Stimulated activated naive B cell treated with anti-CD40 and anti-IgM and Interleukin-4, amounts not matched to agents 10 μg/mL and 1 μg/mL and 100 μg/mL, for 72 hours (primary cell): Measurements from ENCODE around the gene GGCX.
"Not testable (repeated sequence)": the region's sequence is repeated elsewhere in the genome, so short reads cannot be mapped to it uniquely, and the experiment has no call there.

Source experiments
- ATAC-seq, 2 donors: fragments of 150-1000 bp; cut with Tn5 transposase; replicated peaks; 2 replicates each; pipeline ENCODE4 v1.10.0; 2021; ENCODE audit warnings: moderate library complexity in 1 of 2
- DNase-seq: peaks from one replicate; pipeline ENCODE4 v3.0.0; 2021
- H3K27ac Mint-ChIP-seq: one replicate; pipeline ENCODE4 v1.8.0; 2022; ENCODE audit warnings: mild to moderate bottlenecking, mixed read lengths
- H3K27me3 Mint-ChIP-seq, 2 donors: one replicate each; pipeline ENCODE4 v1.8.0; 2022; ENCODE audit warnings: mixed read lengths in 2 of 2
- H3K36me3 Mint-ChIP-seq, 2 donors: one replicate each; pipeline ENCODE4 v1.8.0; 2022; ENCODE audit warnings: mixed read lengths in 2 of 2, mild to moderate bottlenecking in 1 of 2
- H3K4me1 Mint-ChIP-seq, 2 donors: one replicate each; pipeline ENCODE4 v1.8.0; 2022; ENCODE audit warnings: mixed read lengths in 2 of 2, mild to moderate bottlenecking in 1 of 2
- H3K4me3 Mint-ChIP-seq, 2 donors: one replicate each; pipeline ENCODE4 v1.8.0; 2022; ENCODE audit warnings: mild to moderate bottlenecking in 2 of 2, mixed read lengths in 2 of 2, moderate library complexity in 1 of 2
- H3K9me3 Mint-ChIP-seq, 2 donors: one replicate each; pipeline ENCODE4 v1.8.0; 2022; ENCODE audit warnings: mixed read lengths in 2 of 2, mild to moderate bottlenecking in 1 of 2

Gene GGCX

DNA sequence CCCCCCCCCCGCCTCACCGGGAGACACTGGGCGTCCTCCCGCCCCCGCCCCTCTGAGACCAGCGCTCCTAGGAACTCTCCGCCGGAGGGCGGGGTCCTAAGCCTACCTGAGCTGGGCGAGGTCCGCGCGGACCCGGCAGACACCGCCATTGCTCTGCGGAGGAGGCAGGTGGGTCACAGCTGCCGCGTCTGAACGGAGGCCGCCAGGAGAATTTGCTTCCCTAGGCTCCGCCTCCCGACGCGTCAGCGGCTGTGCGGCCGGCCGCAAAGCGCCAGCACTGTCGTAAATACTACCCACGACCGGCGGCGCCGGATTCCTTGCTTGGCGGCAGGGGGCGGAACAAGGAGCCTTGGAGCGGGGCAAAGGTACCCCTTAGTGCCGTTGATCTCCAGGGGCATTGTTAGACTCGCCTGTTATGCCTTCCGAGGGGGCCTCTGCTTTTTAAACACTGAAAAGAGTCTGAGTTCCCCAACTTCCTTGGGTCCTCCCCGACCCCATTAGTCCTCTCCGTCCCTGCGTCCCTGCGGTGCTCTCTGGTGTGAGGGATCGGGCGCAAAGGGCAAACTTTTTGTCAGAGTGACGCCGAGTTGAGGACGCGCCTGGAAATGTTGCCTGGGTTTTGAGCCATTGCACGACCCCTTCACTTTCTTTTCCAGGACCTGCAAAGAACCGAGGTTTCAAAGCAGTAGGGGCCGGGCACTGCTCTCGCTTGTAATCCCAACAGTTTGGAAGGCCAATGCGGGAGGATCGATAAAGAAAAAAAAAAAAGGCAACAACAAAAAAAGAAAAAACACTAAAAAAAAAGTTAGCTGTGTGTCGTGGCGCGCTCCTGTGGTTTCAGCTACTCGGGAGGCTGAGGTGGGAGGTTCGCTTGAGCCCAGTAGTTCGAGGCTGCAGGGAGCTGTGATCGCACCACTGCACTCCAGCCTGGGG is at the start of gene GGCX:
Gene GGCX, minus strand, starts transcription at position 214 of the 933 bp plus-strand sequence. Its CDS starts 65 bp downstream, at position 149.
- H3K36me3 Mint-ChIP-seq, result peaks cover 5 to 9% of the 10 kb centered on the region in 2 donors
- H3K27ac Mint-ChIP-seq, result peak within 1 kb of the TSS; percentile 98
- peak within 1 kb of the TSS; percentile 93 to 94 for H3K4me3 Mint-ChIP-seq
- no peaks in the 10 kb centered on the region for H3K9me3 Mint-ChIP-seq
- H3K4me1 Mint-ChIP-seq, result peaks cover 18 to 55% of the 10 kb centered on the region in 2 donors
- H3K27me3 Mint-ChIP-seq, result no peaks in the 10 kb centered on the region
- DNase-seq (peak; percentile 89), ATAC-seq (peak; percentile 95 to 97)

DNA sequence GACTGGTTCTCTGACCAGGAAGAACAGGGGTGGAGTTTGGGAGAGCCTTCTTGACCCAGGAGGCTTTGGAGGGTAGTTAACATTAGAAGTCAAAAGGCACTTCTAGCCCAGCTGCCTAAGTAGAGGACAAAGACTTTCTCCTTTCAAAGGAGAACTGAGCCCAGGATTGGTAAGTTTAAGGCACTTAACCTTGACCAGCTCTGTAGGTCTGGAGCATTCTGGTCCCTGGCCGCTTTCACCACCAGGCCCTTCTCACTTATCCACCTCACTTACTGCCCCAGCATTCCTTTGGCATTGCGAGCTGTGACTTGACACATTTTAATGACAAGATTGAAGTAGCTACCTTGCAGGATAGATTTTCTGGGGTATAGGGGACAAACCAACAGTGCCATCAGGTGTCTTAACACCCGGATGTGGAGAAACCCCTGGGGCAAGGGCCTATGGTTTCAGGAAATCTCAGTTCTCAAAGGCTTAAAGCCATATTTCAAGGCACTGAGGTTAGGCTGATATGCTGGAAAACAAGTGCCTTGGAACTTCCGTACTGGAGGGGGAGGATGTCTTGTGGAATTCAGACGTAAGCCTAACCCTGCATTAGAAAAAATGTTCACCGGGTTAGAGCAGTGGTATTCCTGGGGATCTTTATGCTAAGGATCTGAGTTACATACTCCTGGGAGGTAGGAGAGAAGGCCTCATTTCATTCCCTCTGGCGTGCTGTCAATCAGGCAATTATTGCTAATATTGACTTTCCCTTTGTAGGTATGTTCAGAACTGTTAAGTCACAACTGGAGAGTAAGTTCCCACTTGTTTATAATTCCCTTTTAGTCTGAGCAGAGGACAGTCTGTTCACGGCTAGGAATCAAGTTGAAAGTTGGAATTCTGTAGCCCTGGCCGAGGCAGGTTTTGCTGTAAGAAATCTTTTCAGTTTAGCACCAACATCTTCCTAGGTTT is 46.2 kb upstream of the GGCX start:
- peak overlapping the region; percentile 44 for H3K27ac Mint-ChIP-seq

GRCh38 chr2:85606116-85606455 is 44.8 kb upstream of the GGCX start:
- no peak overlapping the region for H3K27ac Mint-ChIP-seq

More for the DNA sequence above, 46.2 kb upstream of the GGCX start:
- Mint-ChIP-seq H3K36me3 (peaks cover 19 to 30% of the 10 kb centered on the region in 2 donors), H3K4me3 (no peak overlapping the region), H3K27me3 (no peaks in the 10 kb centered on the region), H3K9me3 (no peaks in the 10 kb centered on the region), H3K4me1 (peaks cover 24 to 52% of the 10 kb centered on the region in 2 donors)
- no peak for DNase-seq
- ATAC-seq, result no peak

GRCh38 chr2:85605406-85606115 is 44.3 kb upstream of the GGCX start:
- ATAC-seq (no peak), DNase-seq (no peak)
- no peaks in the 10 kb centered on the region for H3K9me3 Mint-ChIP-seq
- H3K36me3 Mint-ChIP-seq, result peaks cover 19 to 26% of the 10 kb centered on the region in 2 donors
- no peak overlapping the region for H3K27ac Mint-ChIP-seq
- no peak overlapping the region for H3K4me3 Mint-ChIP-seq
- H3K4me1 Mint-ChIP-seq, result peaks cover 34 to 60% of the 10 kb centered on the region in 2 donors
- no peaks in the 10 kb centered on the region for H3K27me3 Mint-ChIP-seq

More at GRCh38 chr2:85606116-85606455, 44.8 kb upstream of the GGCX start:
- no peak for DNase-seq
- H3K36me3 Mint-ChIP-seq, result peaks cover 19 to 26% of the 10 kb centered on the region in 2 donors
- ATAC-seq, result no peak
- H3K4me3 Mint-ChIP-seq, result no peak overlapping the region
- no peaks in the 10 kb centered on the region for H3K27me3 Mint-ChIP-seq
- peaks cover 33 to 55% of the 10 kb centered on the region in 2 donors for H3K4me1 Mint-ChIP-seq
- no peaks in the 10 kb centered on the region for H3K9me3 Mint-ChIP-seq

DNA sequence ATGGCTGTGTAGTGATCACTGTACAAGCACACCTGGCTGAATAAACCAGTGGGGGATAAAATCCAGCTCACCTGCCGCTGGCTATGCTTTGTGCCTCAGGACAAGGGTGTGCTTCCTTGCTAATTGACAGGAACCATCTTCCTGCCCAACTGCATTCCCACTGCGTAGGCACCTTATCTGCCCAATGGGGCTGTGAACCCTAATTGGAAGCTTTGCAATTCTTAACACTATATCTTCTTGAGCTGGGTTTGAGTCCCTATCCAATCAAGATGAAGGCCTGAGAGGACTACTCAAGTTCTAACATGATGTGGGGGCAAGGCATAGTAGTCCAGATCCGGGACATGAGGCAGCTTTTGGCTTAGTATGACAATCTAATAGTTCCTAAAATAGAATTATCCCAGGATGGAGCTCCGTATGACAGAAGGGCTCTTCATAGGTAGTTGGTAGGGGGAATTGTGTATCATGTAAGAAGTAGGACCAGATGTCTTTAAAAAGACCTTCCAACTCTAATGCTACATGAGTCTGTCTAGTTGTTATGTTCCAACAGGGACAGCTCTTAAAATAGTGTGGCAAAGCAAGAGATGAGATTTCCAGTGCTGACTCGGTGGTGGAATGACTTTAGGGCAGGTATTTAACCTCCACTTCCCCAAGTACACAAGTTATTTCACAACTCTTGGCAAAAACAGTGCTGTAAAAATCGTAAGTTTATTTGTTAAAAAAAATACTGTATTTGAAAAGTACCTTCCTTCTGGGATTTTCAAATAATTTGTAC is 43.5 kb upstream of the GGCX start:
- Mint-ChIP-seq H3K4me3 (no peak overlapping the region), H3K27ac (no peak overlapping the region), H3K27me3 (no peaks in the 10 kb centered on the region), H3K4me1 (peaks cover 38 to 61% of the 10 kb centered on the region in 2 donors), H3K36me3 (peaks cover 19 to 26% of the 10 kb centered on the region in 2 donors), H3K9me3 (no peaks in the 10 kb centered on the region)
- no peak for DNase-seq
- no peak for ATAC-seq

GRCh38 chr2:85604133-85604444 is 42.8 kb upstream of the GGCX start:
- Mint-ChIP-seq H3K4me3 (peak overlapping the region; percentile 91 to 92), H3K27ac (peak overlapping the region; percentile 81), H3K4me1 (peaks cover 37 to 58% of the 10 kb centered on the region in 2 donors), H3K36me3 (peaks cover 16 to 23% of the 10 kb centered on the region in 2 donors)
- not testable (repeated sequence) for H3K9me3 Mint-ChIP-seq, DNase-seq, H3K27me3 Mint-ChIP-seq, ATAC-seq

DNA sequence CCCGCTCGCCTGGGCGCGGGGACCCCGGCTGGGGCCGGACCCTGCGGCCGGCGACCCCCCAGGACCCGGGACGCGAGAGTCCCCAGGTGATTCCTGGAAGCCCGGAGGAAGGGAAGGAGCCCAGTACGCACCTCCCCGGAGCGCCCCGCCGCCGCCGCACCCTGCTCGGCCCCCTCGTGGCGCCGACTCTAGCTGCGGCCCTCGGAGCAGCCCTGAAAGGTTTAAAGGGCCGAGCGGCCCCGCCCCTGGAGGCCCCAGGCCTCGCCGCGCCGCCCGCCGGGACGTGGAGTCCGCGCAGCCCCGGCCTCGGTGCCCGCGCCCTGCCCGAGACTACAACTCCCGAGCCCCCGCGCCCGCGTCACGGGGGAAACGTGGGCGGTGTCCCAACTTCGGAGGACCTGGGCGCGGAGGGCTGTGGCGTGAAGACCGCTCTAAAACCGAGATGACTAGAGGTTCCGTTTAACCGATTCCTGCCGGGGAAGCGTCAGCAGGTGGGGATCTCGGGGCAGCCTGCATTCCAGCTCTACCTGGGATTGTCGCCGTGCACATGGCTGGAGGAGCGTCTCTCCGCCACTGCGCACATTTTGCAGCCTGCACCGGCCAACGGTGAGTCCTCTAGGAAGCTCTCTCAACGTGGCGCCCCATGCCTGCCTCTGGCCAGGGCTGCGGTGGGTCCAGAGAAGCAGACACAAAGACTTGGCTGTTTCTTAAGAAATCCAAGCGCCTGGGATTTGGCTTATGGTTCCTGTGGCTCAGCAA is 41.4 kb upstream of the GGCX start, which contains the start of gene TMEM150A:
Gene TMEM150A, minus strand, starts transcription at position 223 of the 759 bp plus-strand sequence. CDS start 750 bp downstream, outside the sequence.
- peaks cover 9 to 15% of the 10 kb centered on the region in 2 donors for H3K36me3 Mint-ChIP-seq
- peaks cover 30 to 54% of the 10 kb centered on the region in 2 donors for H3K4me1 Mint-ChIP-seq
- H3K27ac Mint-ChIP-seq, result peak within 1 kb of the TSS; percentile 94
- no peaks in the 10 kb centered on the region for H3K9me3 Mint-ChIP-seq
- ATAC-seq (peak; percentile 97), DNase-seq (peak; percentile 91)
- no peaks in the 10 kb centered on the region for H3K27me3 Mint-ChIP-seq
- H3K4me3 Mint-ChIP-seq, result peak within 1 kb of the TSS; percentile 92 to 94

DNA sequence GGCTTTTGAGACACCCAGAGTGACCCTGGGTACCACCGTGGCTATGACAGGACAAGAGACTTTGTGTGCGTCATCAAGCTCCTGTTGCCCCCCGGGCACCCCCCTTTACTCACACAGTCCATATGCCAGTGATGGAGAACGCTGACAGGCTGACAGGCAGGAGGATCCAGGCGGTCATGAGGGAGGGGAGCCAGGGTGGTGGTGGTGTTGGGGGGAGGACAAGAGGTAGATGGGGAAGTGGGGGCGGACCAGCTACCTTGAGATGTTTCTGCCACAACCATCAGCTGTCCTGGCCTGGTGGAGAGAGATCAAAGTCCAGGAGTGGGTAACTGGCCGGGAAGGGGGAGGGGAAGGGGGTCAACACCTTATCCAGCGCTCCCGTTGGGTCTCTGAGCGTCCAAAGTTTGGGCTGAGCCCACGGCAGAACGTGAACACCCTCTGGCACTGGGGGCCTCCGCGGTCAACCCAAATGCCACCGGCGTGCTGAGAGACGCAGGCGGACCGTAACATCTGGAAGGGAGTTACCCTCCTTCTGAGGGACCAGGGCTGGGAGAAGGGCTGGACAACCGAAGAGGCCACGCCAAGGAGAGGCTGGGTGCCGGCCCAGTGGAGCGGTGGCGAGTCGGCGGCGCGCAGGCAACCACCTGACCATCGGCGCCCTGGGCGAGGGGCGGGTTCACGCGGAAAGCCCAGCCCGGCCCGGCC is 40.6 kb upstream of the GGCX start:
- Mint-ChIP-seq H3K9me3 (no peaks in the 10 kb centered on the region), H3K27me3 (no peaks in the 10 kb centered on the region), H3K4me3 (peak overlapping the region; percentile 92 to 94), H3K36me3 (peaks cover 7 to 17% of the 10 kb centered on the region in 2 donors), H3K4me1 (peaks cover 33 to 55% of the 10 kb centered on the region in 2 donors), H3K27ac (peak overlapping the region; percentile 94)
- DNase-seq (no peak), ATAC-seq (peak; percentile 41 to 46)

DNA sequence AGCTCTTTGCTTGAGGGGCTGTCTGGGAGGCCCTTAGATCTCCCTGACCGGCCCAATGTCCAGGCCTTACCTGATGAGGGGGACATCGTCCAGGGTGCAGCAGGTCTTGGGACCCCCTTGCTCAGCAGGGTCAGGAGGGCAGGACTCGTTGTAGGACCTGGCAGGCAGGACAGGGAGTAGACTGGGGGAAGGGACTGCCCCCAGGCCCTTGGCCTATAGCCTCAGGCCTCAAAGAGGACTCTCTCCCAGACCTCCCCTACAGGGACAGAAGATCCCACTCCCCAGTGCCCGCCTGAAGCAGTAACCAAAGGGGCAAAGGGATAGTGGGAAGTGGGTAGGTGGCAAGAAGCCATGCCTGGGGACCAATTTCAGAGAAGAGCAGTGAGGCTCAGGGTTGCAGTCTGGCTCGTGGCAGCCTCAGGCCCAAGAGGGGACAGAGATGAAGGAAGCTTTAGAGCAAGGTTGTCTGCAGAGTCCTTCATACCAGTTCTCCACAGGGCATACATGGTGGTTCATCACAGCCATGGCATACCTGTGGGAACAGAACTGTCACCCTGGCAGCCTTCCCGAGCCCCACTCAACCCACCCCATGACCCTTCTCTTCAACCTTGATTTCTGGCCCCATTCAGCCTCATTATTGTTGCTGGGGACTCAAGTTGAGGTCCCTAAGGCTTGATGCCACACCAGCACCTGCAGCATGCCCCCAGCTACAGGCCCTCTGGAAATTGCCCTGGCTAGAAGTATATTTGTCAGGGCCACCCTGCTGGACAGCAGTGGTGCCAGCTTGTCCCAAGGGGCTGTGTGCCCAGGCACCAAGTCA is 39.9 kb upstream of the GGCX start:
- no peak for DNase-seq
- Mint-ChIP-seq H3K4me1 (peaks cover 38 to 57% of the 10 kb centered on the region in 2 donors), H3K4me3 (peak overlapping the region; percentile 92 to 94), H3K27ac (peak overlapping the region; percentile 94), H3K36me3 (peaks cover 7 to 20% of the 10 kb centered on the region in 2 donors), H3K27me3 (no peaks in the 10 kb centered on the region), H3K9me3 (no peaks in the 10 kb centered on the region)
- ATAC-seq, result no peak

GRCh38 chr2:85600235-85600575 is 38.9 kb upstream of the GGCX start:
- DNase-seq, result no peak
- Mint-ChIP-seq H3K36me3 (peaks cover 9 to 23% of the 10 kb centered on the region in 2 donors), H3K27ac (peak overlapping the region; percentile 39), H3K27me3 (no peaks in the 10 kb centered on the region), H3K4me3 (no peak overlapping the region), H3K4me1 (peaks cover 37 to 64% of the 10 kb centered on the region in 2 donors), H3K9me3 (no peaks in the 10 kb centered on the region)
- ATAC-seq, result no peak

GRCh38 chr2:85599468-85600234 is 38.4 kb upstream of the GGCX start:
- H3K27me3 Mint-ChIP-seq, result no peaks in the 10 kb centered on the region
- H3K36me3 Mint-ChIP-seq, result peaks cover 9 to 20% of the 10 kb centered on the region in 2 donors
- peaks cover 37 to 66% of the 10 kb centered on the region in 2 donors for H3K4me1 Mint-ChIP-seq
- no peaks in the 10 kb centered on the region for H3K9me3 Mint-ChIP-seq
- no peak overlapping the region for H3K4me3 Mint-ChIP-seq
- ATAC-seq (no peak), DNase-seq (no peak)
- H3K27ac Mint-ChIP-seq, result peak overlapping the region; percentile 39
